T-cell (primary cell): ENCODE data around the gene TRIP13. TPM values are rescaled to one million over a fixed set of nuclear protein-coding genes. Genes with fewer than 3 reads are reported as not detected.

Source experiments
- ATAC-seq, 4 experiments: fragments of 200-7000 bp in 3 of 4; fragments of 150-1000 bp in 1 of 4; cut with Tn5 transposase; replicated peaks in 1 of 4; 1 replicate in 3 of 4; 2 replicates in 1 of 4; pipeline ENCODE4 v1.10.0; 2021; ENCODE audit warnings: moderate library complexity in 3 of 4, mild to moderate bottlenecking in 2 of 4, moderate number of reproducible peaks in 1 of 4
- CTCF ChIA-PET, 2 donors: fragments of 300-600 bp; sonication (Branson Sonifier 250); formaldehyde crosslinking; loops; one replicate each; lab custom pipeline; 2022; ENCODE audit warnings: antibody characterized with exemption in 2 of 2; lab: Charles Lee
- POLR2A ChIA-PET, 2 donors: fragments of 300-600 bp; sonication (Branson Sonifier 250); formaldehyde crosslinking; loops; one replicate each; lab custom pipeline; 2022; ENCODE audit warnings: antibody characterized with exemption in 2 of 2; lab: Charles Lee
- DNase-seq, 35 experiments: peaks; one replicate each; pipeline versions ENCODE4 v3.0.0 to v3.0.0-alpha.2; 2013 to 2023
- H3K27ac ChIP-seq: one replicate; pipeline ENCODE4 v1.5.1; 2013; ENCODE audit warnings: low read length
- H3K27me3 ChIP-seq, 2 experiments: replicated peaks in 1 of 2; 1 replicate in 1 of 2; 2 replicates in 1 of 2; pipeline versions ENCODE4 v1.6.1 to v1.7.0; 2013; ENCODE audit warnings: low read length in 1 of 2, mixed read lengths in 1 of 2; ENCODE audit not compliant: control insufficient read depth in 2 of 2, insufficient read depth in 2 of 2; ENCODE audit errors: extremely low read depth in 1 of 2
- H3K36me3 ChIP-seq, 2 donors: 1 replicate in 1 of 2; 2 replicates in 1 of 2; pipeline versions ENCODE4 v1.6.1 to v1.7.0; 2013; ENCODE audit warnings: low read length in 1 of 2; ENCODE audit not compliant: control insufficient read depth in 2 of 2, insufficient read depth in 1 of 2; ENCODE audit errors: extremely low read depth in 1 of 2
- H3K4me1 ChIP-seq, 2 experiments: 1 replicate in 1 of 2; 2 replicates in 1 of 2; pipeline versions ENCODE4 v1.6.1 to v1.7.0; 2013; ENCODE audit warnings: low read length in 2 of 2, mixed read lengths in 1 of 2; ENCODE audit not compliant: insufficient read depth in 2 of 2, control insufficient read depth in 1 of 2; ENCODE audit errors: extremely low read depth in 1 of 2
- H3K4me3 ChIP-seq, 2 donors: 1 replicate in 1 of 2; 2 replicates in 1 of 2; pipeline versions ENCODE4 v1.5.1 to v1.7.0; 2013; ENCODE audit warnings: mild to moderate bottlenecking in 2 of 2, low read length in 1 of 2, moderate library complexity in 1 of 2; ENCODE audit not compliant: control insufficient read depth in 1 of 2; ENCODE audit errors: extremely low read depth in 1 of 2
- H3K9me3 ChIP-seq: 2 replicates; pipeline ENCODE4 v1.7.0; 2013
- H3K27ac Mint-ChIP-seq, 2 donors: one replicate each; pipeline ENCODE4 v1.8.0; 2020 to 2021; ENCODE audit warnings: mild to moderate bottlenecking in 2 of 2, mixed read lengths in 2 of 2
- H3K27me3 Mint-ChIP-seq, 2 donors: one replicate each; pipeline ENCODE4 v1.8.0; 2021 to 2022; ENCODE audit warnings: mixed read lengths in 2 of 2
- H3K36me3 Mint-ChIP-seq: one replicate; pipeline ENCODE4 v1.8.0; 2021; ENCODE audit warnings: mixed read lengths
- H3K4me1 Mint-ChIP-seq, 3 donors: one replicate each; pipeline ENCODE4 v1.8.0; 2020 to 2022; ENCODE audit warnings: mixed read lengths in 3 of 3, mild to moderate bottlenecking in 1 of 3
- H3K4me3 Mint-ChIP-seq, 3 donors: one replicate each; pipeline ENCODE4 v1.8.0; 2020 to 2022; ENCODE audit warnings: mild to moderate bottlenecking in 3 of 3, mixed read lengths in 3 of 3, moderate library complexity in 3 of 3
- H3K9me3 Mint-ChIP-seq, 3 donors: one replicate each; pipeline ENCODE4 v1.8.0; 2020 to 2022; ENCODE audit warnings: mixed read lengths in 3 of 3
- WGBS: methylation state at CpG from one replicate; pipeline ENCODE4 v1.1.5; 2013; ENCODE audit warnings: missing lambda C conversion rate; ENCODE audit not compliant: insufficient coverage; 5-methylcytosine and 5-hydroxymethylcytosine counted together
- total RNA-seq, 35 experiments: library from RNA in 6 of 35; stranded (reverse) in 6 of 35; fragments of 120-200 nt in 1 of 35; gene quantifications; one replicate each; pipeline versions ENCODE4 v1.2.1 to v1.2.4 and lab custom pipeline; 2013 to 2026

The TRIP13 gene
- total RNA-seq, 5 donors from 2014 or later (not counting 1 experiment from before 2014, with no cell fraction given) = 0.66 to 1.3 (median 0.95) TPM

DNA sequence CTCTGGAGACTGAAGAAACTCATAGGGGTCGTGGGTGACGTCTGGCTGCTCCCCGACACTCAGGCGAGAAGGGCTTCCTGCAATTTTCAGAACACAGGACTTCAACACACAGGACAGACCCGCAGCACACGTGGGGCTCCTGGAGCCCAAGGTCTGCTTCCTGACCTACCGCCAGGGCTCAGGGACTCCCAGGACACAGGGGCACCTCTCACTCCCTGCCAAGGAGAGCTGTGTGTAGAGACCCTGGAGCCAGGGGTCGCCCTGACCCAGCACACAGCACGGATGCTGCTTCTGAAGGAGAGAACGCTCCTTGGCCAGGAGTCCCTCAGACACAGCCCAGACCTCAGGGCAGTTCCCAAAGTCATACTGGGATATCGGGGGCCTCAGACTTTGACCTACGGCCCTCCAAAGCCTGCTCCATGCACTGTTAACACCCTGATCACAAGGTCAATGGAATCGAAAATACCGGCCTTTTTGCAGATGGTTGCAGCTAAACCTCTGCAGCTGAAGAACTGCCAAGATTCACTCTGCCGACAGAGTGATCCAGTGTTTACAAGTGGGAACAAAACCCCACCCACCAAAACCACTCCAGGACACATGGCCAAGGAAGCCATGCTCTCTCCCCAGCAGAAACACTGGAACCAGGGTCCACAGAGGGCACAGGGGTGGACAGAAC is 28.1 kb upstream of the TRIP13 start:
- H3K9me3 Mint-ChIP-seq = no peaks in the 10 kb centered on the region
- no peak overlapping the region for H3K27ac ChIP-seq
- H3K4me1 ChIP-seq = no peaks in the 10 kb centered on the region
- H3K36me3 ChIP-seq = peaks cover 21 to 64% of the 10 kb centered on the region in 2 donors
- no peaks in the 10 kb centered on the region for H3K27me3 Mint-ChIP-seq
- H3K27ac Mint-ChIP-seq = no peak overlapping the region
- WGBS = 95% methylated on average over 14 of the region's 15 CpGs
- DNase-seq (no peak), ATAC-seq (no peak)
- ChIA-PET CTCF (no interaction called here), POLR2A (no interaction called here)
- H3K4me1 Mint-ChIP-seq = no peaks in the 10 kb centered on the region
- no peak overlapping the region for H3K4me3 ChIP-seq
- H3K4me3 Mint-ChIP-seq = no peak overlapping the region
- H3K27me3 ChIP-seq = no peaks in the 10 kb centered on the region
- H3K36me3 Mint-ChIP-seq = peaks cover 42% of the 10 kb centered on the region
- H3K9me3 ChIP-seq = no peaks in the 10 kb centered on the region

DNA sequence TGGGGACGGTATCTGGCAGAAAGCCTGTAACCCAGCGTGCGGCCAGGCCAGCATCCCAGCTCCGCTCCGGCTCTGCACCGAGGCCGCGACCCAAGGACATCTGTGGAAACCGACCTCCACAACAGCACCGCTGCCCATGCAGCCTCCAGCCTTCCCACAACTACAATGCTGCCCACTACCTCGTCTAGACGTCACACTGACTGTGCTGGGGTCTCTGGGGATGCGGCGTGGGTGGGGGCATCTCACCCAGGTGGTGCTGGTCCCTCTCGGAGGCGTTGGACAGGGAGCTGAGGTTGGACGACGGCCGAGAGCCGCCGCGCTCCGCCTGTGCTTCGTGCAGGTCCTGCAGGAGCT is 27.5 kb upstream of the TRIP13 start:
- peaks cover 45% of the 10 kb centered on the region for H3K36me3 Mint-ChIP-seq
- Histone ChIP-seq H3K4me1 (no peaks in the 10 kb centered on the region), H3K4me3 (no peak overlapping the region), H3K36me3 (peaks cover 21 to 69% of the 10 kb centered on the region in 2 donors), H3K27me3 (no peaks in the 10 kb centered on the region), H3K27ac (no peak overlapping the region), H3K9me3 (no peaks in the 10 kb centered on the region)
- H3K9me3 Mint-ChIP-seq = no peaks in the 10 kb centered on the region
- CTCF ChIA-PET = no interaction called here
- H3K27me3 Mint-ChIP-seq = no peaks in the 10 kb centered on the region
- no peak for DNase-seq
- H3K27ac Mint-ChIP-seq = no peak overlapping the region
- POLR2A ChIA-PET = no interaction called here
- 98% methylated on average over 24 of the region's 24 CpGs for WGBS
- ATAC-seq = no peak
- no peak overlapping the region for H3K4me3 Mint-ChIP-seq
- H3K4me1 Mint-ChIP-seq = no peaks in the 10 kb centered on the region

DNA sequence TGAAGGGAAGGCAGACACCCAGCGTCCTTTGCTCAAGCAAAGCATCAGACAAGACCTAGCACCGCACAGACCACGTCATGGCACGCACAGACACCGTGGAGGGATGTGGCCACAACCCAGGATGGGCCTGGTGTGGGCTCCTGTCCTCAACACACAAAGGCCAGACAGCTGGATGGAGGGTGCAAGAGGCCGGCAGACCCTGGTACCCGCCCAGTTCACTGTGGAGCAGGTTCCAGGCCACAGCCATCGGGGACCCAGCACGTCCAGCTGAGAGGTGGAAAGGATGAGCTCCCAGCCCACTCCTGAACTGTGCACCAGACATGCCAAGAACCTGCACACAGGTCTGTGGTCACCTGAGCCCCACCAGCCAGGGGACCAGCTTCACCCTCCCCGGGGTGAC is 26.9 kb upstream of the TRIP13 start:
- H3K9me3 Mint-ChIP-seq = no peaks in the 10 kb centered on the region
- H3K27ac Mint-ChIP-seq = no peak overlapping the region
- no peaks in the 10 kb centered on the region for H3K4me1 Mint-ChIP-seq
- H3K27me3 Mint-ChIP-seq = no peaks in the 10 kb centered on the region
- CTCF ChIA-PET = no interaction called here
- Histone ChIP-seq H3K36me3 (peaks cover 23 to 75% of the 10 kb centered on the region in 2 donors), H3K27ac (no peak overlapping the region), H3K9me3 (no peaks in the 10 kb centered on the region), H3K27me3 (no peaks in the 10 kb centered on the region), H3K4me3 (no peak overlapping the region), H3K4me1 (no peaks in the 10 kb centered on the region)
- POLR2A ChIA-PET = no interaction called here
- ATAC-seq (no peak), DNase-seq (no peak)
- WGBS = 94% methylated on average over 10 of the region's 10 CpGs
- peaks cover 51% of the 10 kb centered on the region for H3K36me3 Mint-ChIP-seq
- H3K4me3 Mint-ChIP-seq = no peak overlapping the region

DNA sequence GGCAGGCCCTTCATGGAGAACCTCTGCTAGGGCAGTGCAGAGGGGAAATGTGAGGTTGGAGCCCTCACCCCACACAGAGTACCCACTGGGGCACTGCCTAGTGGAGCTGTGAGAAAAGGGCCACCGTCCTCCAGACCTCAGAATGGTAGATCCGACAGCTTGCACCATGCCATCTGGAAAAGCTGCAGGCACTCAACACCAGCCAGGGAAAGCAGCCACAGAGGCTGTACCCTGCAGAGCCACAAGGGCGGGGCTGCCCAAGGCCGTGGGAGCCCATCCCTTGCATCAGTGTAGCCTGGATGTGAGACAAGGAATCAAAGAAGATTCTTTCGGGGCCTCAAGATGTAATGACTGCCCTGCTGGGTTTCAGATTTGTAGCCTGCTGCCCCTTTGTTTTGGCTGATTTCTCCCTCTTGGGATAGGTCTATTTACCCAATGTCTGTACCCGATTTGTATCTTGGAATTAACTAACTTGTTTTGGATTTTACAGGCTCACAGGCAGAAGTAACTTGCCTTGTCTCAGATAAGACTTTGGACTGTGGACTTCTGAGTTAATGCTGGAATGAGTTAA is 25.3 kb upstream of the TRIP13 start:
- POLR2A ChIA-PET = no interaction called here
- Mint-ChIP-seq H3K4me1 (no peaks in the 10 kb centered on the region), H3K9me3 (no peaks in the 10 kb centered on the region), H3K36me3 (peaks cover 61% of the 10 kb centered on the region), H3K27me3 (no peaks in the 10 kb centered on the region), H3K4me3 (no peak overlapping the region), H3K27ac (no peak overlapping the region)
- no peak for ATAC-seq
- H3K27me3 ChIP-seq = no peaks in the 10 kb centered on the region
- WGBS = 99% methylated on average over 6 of the region's 6 CpGs
- CTCF ChIA-PET = no interaction called here
- H3K36me3 ChIP-seq = peaks cover 25 to 90% of the 10 kb centered on the region in 2 donors
- no peak overlapping the region for H3K27ac ChIP-seq
- DNase-seq = no peak
- no peaks in the 10 kb centered on the region for H3K4me1 ChIP-seq
- H3K4me3 ChIP-seq = no peak overlapping the region
- H3K9me3 ChIP-seq = no peaks in the 10 kb centered on the region

DNA sequence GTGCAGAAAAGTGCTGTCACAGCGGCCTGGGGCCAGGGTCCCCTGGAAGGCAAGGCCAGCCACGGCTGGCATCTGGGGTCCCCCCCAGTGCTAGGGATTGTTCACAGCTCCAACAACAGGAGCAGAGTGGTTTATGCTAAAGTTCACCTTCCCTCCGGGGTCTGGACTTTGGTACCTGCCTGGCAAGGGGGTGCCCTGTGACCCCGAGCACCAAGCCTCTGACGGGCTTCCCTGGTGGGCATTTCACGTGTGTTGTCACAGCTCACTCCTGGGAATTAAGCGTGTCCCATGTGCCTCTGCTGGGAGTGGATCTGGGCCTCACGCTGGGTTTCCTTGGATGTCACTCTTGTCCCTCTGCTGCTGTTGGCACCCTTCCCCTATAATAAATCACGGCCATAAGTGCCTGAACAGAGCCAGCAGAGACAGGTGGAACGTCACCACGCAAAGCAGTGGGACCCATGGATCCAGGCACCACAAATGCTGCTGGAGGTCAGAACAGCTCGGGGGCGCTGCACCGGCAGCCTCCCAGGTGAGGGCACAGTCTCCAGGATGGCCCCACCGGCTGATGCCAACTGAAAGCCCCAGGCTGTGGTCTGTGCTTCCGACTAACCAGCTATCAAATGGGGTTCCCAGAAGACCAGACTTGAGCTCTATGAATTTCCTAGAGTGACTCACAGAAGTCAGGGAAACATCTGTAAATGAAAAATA is 24.1 kb upstream of the TRIP13 start:
- Mint-ChIP-seq H3K4me1 (no peaks in the 10 kb centered on the region), H3K27me3 (no peaks in the 10 kb centered on the region), H3K27ac (no peak overlapping the region), H3K4me3 (no peak overlapping the region), H3K36me3 (peaks cover 62% of the 10 kb centered on the region), H3K9me3 (no peaks in the 10 kb centered on the region)
- H3K4me3 ChIP-seq = no peak overlapping the region
- no peak overlapping the region for H3K27ac ChIP-seq
- peaks cover 18 to 92% of the 10 kb centered on the region in 2 donors for H3K36me3 ChIP-seq
- H3K27me3 ChIP-seq = no peaks in the 10 kb centered on the region
- DNase-seq (no peak), ATAC-seq (no peak)
- H3K4me1 ChIP-seq = no peaks in the 10 kb centered on the region
- ChIA-PET POLR2A (no interaction called here), CTCF (no interaction called here)
- WGBS = 99% methylated on average over 15 of the region's 16 CpGs
- no peaks in the 10 kb centered on the region for H3K9me3 ChIP-seq

DNA sequence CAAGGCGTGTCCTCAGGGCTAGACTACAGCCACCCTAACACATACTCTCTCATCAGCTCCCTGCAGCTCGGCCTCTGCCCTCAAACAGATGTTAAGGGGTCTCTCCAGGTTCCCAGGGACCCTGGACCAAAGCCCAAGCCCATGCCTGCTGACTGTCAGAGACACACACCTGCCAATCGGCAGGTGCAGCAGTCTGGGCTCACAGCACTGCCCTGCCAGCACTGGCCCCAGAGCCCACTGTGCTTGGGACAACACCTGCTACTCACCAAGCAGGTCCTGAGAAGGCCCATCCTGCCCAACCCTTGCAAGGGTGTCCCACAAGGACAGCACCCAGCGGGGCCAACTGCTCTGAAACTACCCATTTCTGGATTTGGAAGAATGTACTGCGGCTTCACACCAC is 21.7 kb upstream of the TRIP13 start:
- Mint-ChIP-seq H3K27ac (no peak overlapping the region), H3K27me3 (no peaks in the 10 kb centered on the region), H3K36me3 (peaks cover 70% of the 10 kb centered on the region), H3K9me3 (no peaks in the 10 kb centered on the region), H3K4me1 (no peaks in the 10 kb centered on the region), H3K4me3 (no peak overlapping the region)
- no peak for ATAC-seq
- Histone ChIP-seq H3K4me1 (no peaks in the 10 kb centered on the region), H3K9me3 (no peaks in the 10 kb centered on the region), H3K4me3 (no peak overlapping the region), H3K36me3 (peaks cover 21 to 91% of the 10 kb centered on the region in 2 donors), H3K27me3 (no peaks in the 10 kb centered on the region), H3K27ac (no peak overlapping the region)
- no peak for DNase-seq
- ChIA-PET POLR2A (no interaction called here), CTCF (no interaction called here)
- WGBS = 96% methylated on average over 4 of the region's 5 CpGs
